Gastroesophageal sphincter (tissue), 3 donors: ENCODE data around the gene IHH.

Experiments
- CTCF ChIP-seq, 4 experiments: fragments of 200-600 bp in 2 of 4; fragments of 450-650 bp in 2 of 4; sonication (generic) in 1 of 4; IDR thresholded peaks; one replicate each; pipeline ENCODE4 v1.5.1; 2017 to 2019; ENCODE audit warnings: antibody characterized with exemption in 4 of 4, mild to moderate bottlenecking in 2 of 4, moderate library complexity in 2 of 4
- POLR2A ChIP-seq, 2 donors: fragments of 450-650 bp; IDR thresholded peaks; one replicate each; pipeline ENCODE4 v1.6.1; 2017; ENCODE audit warnings: antibody characterized with exemption in 2 of 2, mild to moderate bottlenecking in 2 of 2, moderate library complexity in 1 of 2
- POLR2AphosphoS5 ChIP-seq: sonication (generic); formaldehyde crosslinking; IDR thresholded peaks from one replicate; pipeline ENCODE4 v1.6.1; 2017; ENCODE audit warnings: antibody characterized with exemption

GRCh38 chr2:219049282-219049681 lies 11.4 kb downstream of the IHH start:
- TF ChIP-seq CTCF (IDR thresholded peaks at IDR 0.05) (no peak), POLR2AphosphoS5 (no peak), POLR2A (IDR thresholded peaks at IDR 0.05) (no peak)
